ENCODE measurements around the gene MRAS.
"Not testable (repeated sequence)": the region's sequence is repeated elsewhere in the genome, so short reads cannot be mapped to it uniquely, and the experiment has no call there.

Gene MRAS

GRCh38 chr3:138404121-138404520 is 55.7 kb downstream of the MRAS start:
- peaks cover 17% of the 10 kb centered on the region for H3K27me3 Mint-ChIP-seq

GRCh38 chr3:138405001-138405400 is 56.6 kb downstream of the MRAS start:
- Mint-ChIP-seq H3K4me1 (ENCODE audit: low read depth) (no peaks in the 10 kb centered on the region), H3K36me3 (ENCODE audit: low read depth) (no peaks in the 10 kb centered on the region), H3K4me3 (no peak overlapping the region), H3K9me3 (no peaks in the 10 kb centered on the region), H3K27me3 (peaks cover 20% of the 10 kb centered on the region), H3K27ac (no peak overlapping the region)

More at GRCh38 chr3:138404121-138404520, 55.7 kb downstream of the MRAS start:
- H3K4me1 Mint-ChIP-seq (ENCODE audit: low read depth) = no peaks in the 10 kb centered on the region
- H3K36me3 Mint-ChIP-seq (ENCODE audit: low read depth) = no peaks in the 10 kb centered on the region
- no peaks in the 10 kb centered on the region for H3K9me3 Mint-ChIP-seq
- H3K4me3 Mint-ChIP-seq = no peak overlapping the region
- H3K27ac Mint-ChIP-seq = no peak overlapping the region

GRCh38 chr3:138405486-138405885 is 57.1 kb downstream of the MRAS start:
- Mint-ChIP-seq H3K27ac (no peak overlapping the region), H3K4me1 (ENCODE audit: low read depth) (peaks cover under 1% of the 10 kb centered on the region), H3K36me3 (ENCODE audit: low read depth) (no peaks in the 10 kb centered on the region), H3K4me3 (no peak overlapping the region), H3K27me3 (peaks cover 20% of the 10 kb centered on the region), H3K9me3 (no peaks in the 10 kb centered on the region)

GRCh38 chr3:138406606-138407005 is 58.2 kb downstream of the MRAS start:
- no peak overlapping the region for H3K27ac Mint-ChIP-seq
- H3K4me3 Mint-ChIP-seq = no peak overlapping the region
- H3K9me3 Mint-ChIP-seq = no peaks in the 10 kb centered on the region
- peaks cover 20% of the 10 kb centered on the region for H3K27me3 Mint-ChIP-seq
- H3K36me3 Mint-ChIP-seq (ENCODE audit: low read depth) = no peaks in the 10 kb centered on the region
- H3K4me1 Mint-ChIP-seq (ENCODE audit: low read depth) = peaks cover 7% of the 10 kb centered on the region

GRCh38 chr3:138407236-138407907 is 59.0 kb downstream of the MRAS start:
- H3K27ac Mint-ChIP-seq = no peak overlapping the region
- no peaks in the 10 kb centered on the region for H3K9me3 Mint-ChIP-seq
- H3K4me1 Mint-ChIP-seq (ENCODE audit: low read depth) = peaks cover 7% of the 10 kb centered on the region
- no peaks in the 10 kb centered on the region for H3K36me3 Mint-ChIP-seq (ENCODE audit: low read depth)
- H3K4me3 Mint-ChIP-seq = no peak overlapping the region
- H3K27me3 Mint-ChIP-seq = peaks cover 20% of the 10 kb centered on the region

- Mint-ChIP-seq H3K4me3 (no peak overlapping the region), H3K4me1 (ENCODE audit: low read depth) (peaks cover 15% of the 10 kb centered on the region), H3K36me3 (ENCODE audit: low read depth) (no peaks in the 10 kb centered on the region), H3K27me3 (peaks cover 19% of the 10 kb centered on the region), H3K27ac (no peak overlapping the region), H3K9me3 (no peaks in the 10 kb centered on the region)
These were observed 60.6 kb downstream of the MRAS start for GRCh38 chr3:138408751-138409570.

- Mint-ChIP-seq H3K9me3 (no peaks in the 10 kb centered on the region), H3K27me3 (peaks cover 3% of the 10 kb centered on the region), H3K36me3 (ENCODE audit: low read depth) (no peaks in the 10 kb centered on the region), H3K27ac (no peak overlapping the region), H3K4me1 (ENCODE audit: low read depth) (peaks cover 15% of the 10 kb centered on the region), H3K4me3 (no peak overlapping the region)
These were observed 64.6 kb downstream of the MRAS start for GRCh38 chr3:138412821-138413551.

GRCh38 chr3:138416236-138416635 is 67.9 kb downstream of the MRAS start:
- not testable (repeated sequence) for H3K36me3 Mint-ChIP-seq (ENCODE audit: low read depth); H3K27ac Mint-ChIP-seq; H3K27me3 Mint-ChIP-seq; H3K9me3 Mint-ChIP-seq; H3K4me1 Mint-ChIP-seq (ENCODE audit: low read depth); H3K4me3 Mint-ChIP-seq

- Mint-ChIP-seq H3K27me3 (no peaks in the 10 kb centered on the region), H3K4me1 (ENCODE audit: low read depth) (peaks cover 8% of the 10 kb centered on the region), H3K27ac (no peak overlapping the region), H3K9me3 (no peaks in the 10 kb centered on the region), H3K36me3 (ENCODE audit: low read depth) (no peaks in the 10 kb centered on the region), H3K4me3 (no peak overlapping the region)
These were observed 69.2 kb downstream of the MRAS start for GRCh38 chr3:138417559-138417982.

GRCh38 chr3:138418601-138419206 is 70.3 kb downstream of the MRAS start:
- H3K36me3 Mint-ChIP-seq (ENCODE audit: low read depth) = no peaks in the 10 kb centered on the region
- no peak overlapping the region for H3K4me3 Mint-ChIP-seq
- H3K9me3 Mint-ChIP-seq = no peaks in the 10 kb centered on the region
- no peak overlapping the region for H3K27ac Mint-ChIP-seq
- no peaks in the 10 kb centered on the region for H3K27me3 Mint-ChIP-seq
- no peaks in the 10 kb centered on the region for H3K4me1 Mint-ChIP-seq (ENCODE audit: low read depth)

GRCh38 chr3:138423316-138423715 is 74.9 kb downstream of the MRAS start:
- Mint-ChIP-seq H3K4me3 (no peak overlapping the region), H3K4me1 (ENCODE audit: low read depth) (no peaks in the 10 kb centered on the region), H3K36me3 (ENCODE audit: low read depth) (no peaks in the 10 kb centered on the region), H3K9me3 (no peaks in the 10 kb centered on the region), H3K27ac (no peak overlapping the region), H3K27me3 (no peaks in the 10 kb centered on the region)

GRCh38 chr3:138424323-138424722 is 75.9 kb downstream of the MRAS start:
- Mint-ChIP-seq H3K27ac (no peak overlapping the region), H3K27me3 (peaks cover 4% of the 10 kb centered on the region), H3K36me3 (ENCODE audit: low read depth) (no peaks in the 10 kb centered on the region), H3K4me1 (ENCODE audit: low read depth) (no peaks in the 10 kb centered on the region), H3K4me3 (no peak overlapping the region), H3K9me3 (no peaks in the 10 kb centered on the region)

GRCh38 chr3:138426211-138426610 is 77.8 kb downstream of the MRAS start:
- Mint-ChIP-seq H3K4me3 (no peak overlapping the region), H3K36me3 (ENCODE audit: low read depth) (no peaks in the 10 kb centered on the region), H3K27me3 (peaks cover 6% of the 10 kb centered on the region), H3K27ac (no peak overlapping the region), H3K4me1 (ENCODE audit: low read depth) (no peaks in the 10 kb centered on the region), H3K9me3 (no peaks in the 10 kb centered on the region)

GRCh38 chr3:138426754-138427153 is 78.4 kb downstream of the MRAS start:
- H3K27me3 Mint-ChIP-seq = peaks cover 12% of the 10 kb centered on the region
- not testable (repeated sequence) for H3K36me3 Mint-ChIP-seq (ENCODE audit: low read depth); H3K27ac Mint-ChIP-seq; H3K9me3 Mint-ChIP-seq; H3K4me1 Mint-ChIP-seq (ENCODE audit: low read depth); H3K4me3 Mint-ChIP-seq

GRCh38 chr3:138429665-138430064 is 81.3 kb downstream of the MRAS start:
- no peak overlapping the region for H3K4me3 Mint-ChIP-seq
- peaks cover 9% of the 10 kb centered on the region for H3K4me1 Mint-ChIP-seq (ENCODE audit: low read depth)
- peaks cover 35% of the 10 kb centered on the region for H3K27me3 Mint-ChIP-seq
- no peaks in the 10 kb centered on the region for H3K9me3 Mint-ChIP-seq
- H3K27ac Mint-ChIP-seq = no peak overlapping the region
- H3K36me3 Mint-ChIP-seq (ENCODE audit: low read depth) = no peaks in the 10 kb centered on the region

Data from stimulated activated naive CD8-positive, alpha-beta T cell treated with anti-CD3 and anti-CD28 coated beads, Interleukin-15, Interleukin-2, amounts not matched to agents 100 ng/mL and 50 ng/mL, for 24 hours (primary cell).